GM19099 (cell line): ENCODE measurements around the gene BACH2.

ENCODE experiments used
- POLR2A ChIP-seq: IDR thresholded peaks from 3 replicates; pipeline ENCODE4 v1.6.1; 2011; ENCODE audit warnings: low read depth; ENCODE audit not compliant: insufficient read length; ENCODE audit errors: extremely low read depth

Gene BACH2

DNA sequence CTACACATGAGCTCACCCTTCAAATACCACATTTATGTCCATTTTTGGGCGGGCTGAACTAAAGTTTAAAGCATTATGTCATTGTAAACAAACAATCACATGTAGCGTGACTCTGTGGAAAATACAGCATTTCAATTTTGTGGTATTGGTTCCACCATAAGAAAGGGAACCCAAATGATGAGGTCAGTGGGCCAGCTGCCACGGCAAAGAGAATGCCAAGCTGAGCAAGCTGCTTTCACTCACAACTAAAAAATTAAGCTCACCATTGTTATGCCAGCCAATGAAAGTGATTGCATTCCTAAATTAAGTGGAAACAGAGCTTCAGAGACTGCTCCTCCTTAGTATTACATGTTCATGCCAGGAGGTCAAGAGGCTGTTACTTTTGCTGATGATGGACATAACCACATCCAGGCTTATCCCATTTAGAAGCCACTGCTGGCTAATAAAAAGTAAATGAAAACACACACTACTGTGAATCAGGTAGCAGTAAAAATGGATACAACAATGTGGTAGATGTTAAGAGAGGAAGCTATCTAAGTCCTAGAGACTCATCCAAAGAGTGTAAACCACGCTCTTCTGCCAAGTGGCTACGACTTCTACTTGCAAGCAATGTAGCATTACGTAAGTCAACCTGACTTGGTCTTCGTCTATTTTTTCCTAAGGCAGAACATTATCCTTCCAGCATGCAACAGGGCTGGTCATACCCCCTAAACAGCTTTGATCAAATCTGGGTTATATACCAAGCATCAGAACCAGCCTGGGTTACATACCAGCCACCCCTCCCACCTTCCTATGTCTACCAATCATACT lies 164.8 kb downstream of the BACH2 start:
- TF ChIP-seq POLR2A = no peak

DNA sequence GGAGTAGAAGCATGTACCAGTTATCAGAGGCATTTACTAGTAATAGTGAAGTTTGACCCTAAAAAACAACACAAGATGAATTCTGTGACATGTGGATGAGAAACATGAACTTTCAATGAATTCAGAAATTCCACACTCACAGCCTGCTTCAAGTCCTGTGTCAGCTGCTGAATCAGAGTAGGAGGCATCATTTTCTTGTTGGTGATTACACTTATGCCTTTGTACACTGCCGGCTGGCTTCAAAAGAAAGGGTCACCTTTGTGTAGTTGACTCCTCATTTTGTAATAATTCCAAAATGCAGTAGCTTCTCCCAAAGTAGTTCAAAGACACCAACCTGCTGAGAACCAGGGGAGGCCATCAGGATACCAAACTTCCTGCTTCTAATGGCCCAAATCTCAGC lies 165.5 kb downstream of the BACH2 start:
- no peak for TF ChIP-seq POLR2A

DNA sequence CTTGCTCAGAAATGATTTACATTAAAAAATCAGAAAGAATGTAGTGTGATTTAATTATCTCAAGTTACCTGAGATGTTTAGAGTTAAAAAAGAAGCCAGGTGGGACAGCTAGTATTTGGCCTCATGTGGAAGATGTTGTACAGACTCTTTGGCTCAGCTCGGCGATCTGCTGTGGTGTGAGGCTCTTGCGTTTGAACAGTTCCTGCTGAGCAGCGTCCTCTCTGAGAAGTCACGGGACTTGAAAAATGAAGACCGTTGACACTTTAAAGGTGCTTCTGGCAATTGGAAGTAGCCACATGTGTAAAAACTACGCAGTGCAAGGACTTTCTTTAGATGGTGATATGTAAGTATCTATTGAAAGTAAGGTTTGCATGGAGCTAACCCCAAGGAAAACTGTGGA lies 169.0 kb downstream of the BACH2 start:
- TF ChIP-seq POLR2A = no peak

DNA sequence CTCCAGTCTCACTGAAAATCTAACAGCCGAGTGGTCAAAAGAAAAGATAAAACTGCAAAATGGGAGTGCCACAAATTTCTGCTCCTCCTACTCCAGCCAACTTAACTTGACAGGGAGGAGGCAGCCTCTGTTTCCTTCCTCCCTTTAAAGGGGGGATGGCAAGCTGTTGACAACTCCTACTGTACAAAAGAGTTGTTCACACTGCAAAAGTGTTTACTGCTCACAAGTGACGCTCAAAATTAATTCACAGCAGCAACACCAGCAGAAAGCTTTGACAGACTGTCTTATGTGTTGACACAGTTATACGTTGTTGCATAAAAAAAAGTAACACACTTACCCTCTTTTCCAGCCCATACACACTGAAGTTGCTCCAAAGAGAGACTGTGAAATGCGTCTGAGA lies 169.8 kb downstream of the BACH2 start:
- no peak for TF ChIP-seq POLR2A

DNA sequence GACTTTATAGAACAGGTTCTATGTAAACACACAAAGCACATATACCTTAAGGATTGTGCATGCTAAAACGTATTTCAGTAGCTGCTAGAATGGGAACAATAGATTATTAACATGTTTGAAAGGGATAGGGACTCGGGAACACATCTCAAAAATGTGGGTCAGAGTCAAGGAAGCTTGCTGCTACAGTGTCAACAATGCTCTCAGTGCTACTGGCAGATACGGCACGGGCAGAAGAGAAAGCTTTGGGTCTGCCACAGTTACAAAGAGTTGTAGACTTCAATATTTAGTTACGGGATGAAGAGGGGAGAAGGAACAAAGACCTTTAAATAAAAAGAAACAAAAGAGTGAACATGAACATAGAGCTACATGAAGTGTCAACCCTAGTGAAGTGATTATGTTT lies 170.5 kb downstream of the BACH2 start:
- no peak for TF ChIP-seq POLR2A

DNA sequence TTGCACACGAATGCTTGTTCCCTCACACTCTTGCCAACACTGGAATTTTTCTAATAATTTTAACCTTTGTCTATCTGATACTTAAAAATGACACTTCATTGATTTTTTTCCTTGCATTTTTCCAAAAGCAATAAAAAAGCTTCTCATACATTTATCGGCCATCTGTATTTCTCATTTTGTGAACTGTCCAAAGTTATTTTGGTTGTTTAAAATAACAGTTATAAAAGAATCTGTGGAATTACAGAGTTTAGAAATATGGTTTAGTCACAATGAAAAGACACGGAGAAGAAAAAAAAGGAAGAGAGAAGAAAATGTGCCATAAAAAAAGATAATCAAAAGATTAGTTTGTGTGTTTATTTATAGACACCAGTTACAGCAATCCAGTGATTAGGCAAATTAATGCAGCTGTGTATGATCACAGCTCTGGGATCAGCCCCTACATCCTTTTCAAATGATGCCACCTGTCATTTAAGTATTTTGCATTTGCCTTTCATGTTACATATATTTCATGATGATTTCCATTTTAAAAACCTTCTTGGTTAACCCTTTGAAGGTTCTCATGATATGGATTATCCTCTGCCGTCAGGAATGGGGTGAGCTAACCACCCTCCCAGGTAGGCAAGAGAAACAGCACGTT lies 171.7 kb downstream of the BACH2 start:
- no peak for TF ChIP-seq POLR2A

DNA sequence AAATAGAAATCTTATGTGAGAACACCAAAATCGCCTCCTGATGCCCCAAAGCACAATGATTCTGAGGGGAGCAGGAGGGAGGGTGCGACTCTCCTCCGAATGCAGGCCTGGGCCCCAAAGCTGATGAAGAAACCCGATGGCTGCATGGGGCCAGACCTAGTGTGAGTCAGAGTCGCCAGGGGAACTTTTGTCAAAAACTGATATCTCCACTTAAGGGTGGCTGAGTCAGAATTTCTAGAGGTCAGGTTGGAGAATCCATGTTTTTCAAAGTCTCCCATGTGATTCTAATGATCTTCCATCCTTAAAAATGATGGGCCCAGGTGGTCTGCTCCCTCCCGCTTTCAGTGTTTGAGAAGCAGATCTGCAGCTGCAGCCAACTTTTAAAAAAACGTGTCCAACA lies 172.8 kb downstream of the BACH2 start:
- no peak for TF ChIP-seq POLR2A

DNA sequence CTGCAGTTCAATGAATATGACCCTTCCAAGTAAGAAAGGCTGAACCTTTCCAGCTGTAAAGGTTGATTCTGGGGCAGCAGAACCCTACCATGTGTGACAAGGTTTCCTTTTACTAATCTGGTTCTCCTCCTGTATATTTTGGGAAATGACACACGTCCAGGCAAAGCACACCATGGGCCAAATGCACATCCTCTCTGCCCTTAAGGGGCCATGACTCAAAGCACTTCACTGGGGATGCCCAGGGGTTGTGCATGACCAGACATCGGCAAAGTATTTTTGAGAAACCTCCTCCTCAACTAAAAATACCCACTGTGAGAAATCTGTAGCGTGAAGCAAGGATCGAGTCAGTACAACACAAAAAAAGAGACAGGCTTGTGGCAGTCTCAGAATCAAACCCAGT lies 174.7 kb downstream of the BACH2 start:
- no peak for TF ChIP-seq POLR2A

DNA sequence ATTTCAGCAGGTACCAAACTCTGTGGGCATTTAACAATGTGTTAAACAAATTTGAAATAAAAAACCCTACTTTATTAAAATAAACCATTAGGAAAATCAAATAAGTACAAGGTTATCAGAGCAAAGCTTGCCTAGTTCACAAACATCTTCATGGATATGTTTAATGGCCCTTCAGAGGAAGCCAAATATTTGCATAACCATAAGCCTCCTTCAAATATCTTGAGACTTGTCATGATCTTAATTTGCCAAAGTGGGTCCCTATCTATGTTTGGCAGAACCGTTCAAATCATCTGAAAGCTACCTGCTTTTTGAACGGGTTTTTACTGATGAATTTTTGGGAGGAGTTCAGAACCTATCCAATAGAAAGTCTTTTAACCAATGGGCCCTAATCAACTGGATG lies 176.3 kb downstream of the BACH2 start:
- TF ChIP-seq POLR2A = no peak

DNA sequence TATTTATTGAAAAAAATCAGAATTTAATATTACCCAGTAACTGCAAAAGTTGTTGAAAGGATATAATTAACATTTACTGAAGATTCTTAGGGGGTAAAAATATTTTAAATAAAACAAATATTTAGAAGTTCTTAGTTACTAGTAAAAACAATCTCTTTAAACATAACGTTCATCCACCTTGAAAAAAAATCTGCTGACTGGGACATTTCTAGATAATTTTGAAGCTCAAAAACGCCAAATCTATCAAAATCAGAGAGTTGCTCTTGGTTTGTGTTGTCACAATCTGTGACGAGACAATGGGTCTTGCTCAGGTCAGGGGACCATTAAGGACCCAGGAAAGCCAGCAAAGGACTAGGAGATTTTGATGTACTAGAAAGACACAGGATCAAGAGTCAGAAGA lies 177.0 kb downstream of the BACH2 start:
- TF ChIP-seq POLR2A = no peak

DNA sequence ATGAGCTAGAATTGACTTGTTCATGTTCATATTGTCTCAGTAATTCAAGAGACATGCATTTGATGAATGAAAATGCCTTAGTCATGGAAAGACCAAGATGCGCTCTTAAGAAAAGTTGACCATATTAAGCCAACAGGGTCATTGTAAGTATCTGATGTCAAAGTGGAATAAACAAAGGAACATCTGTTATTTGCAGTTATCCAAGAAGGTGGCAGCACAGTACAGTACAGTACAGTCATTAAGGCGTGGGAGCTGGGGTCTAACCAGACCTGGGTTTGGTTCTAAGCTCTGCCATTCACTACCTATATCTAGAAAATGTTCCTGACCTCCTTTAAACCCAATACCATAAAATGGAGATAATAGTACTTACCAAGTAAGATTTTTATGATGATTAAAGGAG lies 178.1 kb downstream of the BACH2 start:
- TF ChIP-seq POLR2A = no peak

DNA sequence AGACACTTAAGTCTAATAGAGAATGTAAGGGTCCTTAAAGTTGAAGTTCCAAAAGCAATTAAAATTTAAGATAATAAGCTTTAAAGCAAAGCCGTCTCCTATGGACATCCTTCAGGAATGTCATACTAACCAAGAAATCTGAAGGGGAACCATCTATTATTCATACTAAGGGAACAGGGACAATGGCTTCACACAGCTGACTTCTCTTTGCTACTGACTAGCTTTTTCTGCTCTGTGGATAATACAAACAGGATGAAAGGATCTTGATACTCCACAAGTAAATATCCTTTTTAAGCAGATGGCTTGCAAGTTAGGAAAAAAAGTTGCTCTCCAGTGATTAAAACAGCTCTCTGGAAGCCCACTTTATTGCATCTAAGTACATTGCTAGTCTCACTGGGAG lies 178.6 kb downstream of the BACH2 start:
- TF ChIP-seq POLR2A = no peak

DNA sequence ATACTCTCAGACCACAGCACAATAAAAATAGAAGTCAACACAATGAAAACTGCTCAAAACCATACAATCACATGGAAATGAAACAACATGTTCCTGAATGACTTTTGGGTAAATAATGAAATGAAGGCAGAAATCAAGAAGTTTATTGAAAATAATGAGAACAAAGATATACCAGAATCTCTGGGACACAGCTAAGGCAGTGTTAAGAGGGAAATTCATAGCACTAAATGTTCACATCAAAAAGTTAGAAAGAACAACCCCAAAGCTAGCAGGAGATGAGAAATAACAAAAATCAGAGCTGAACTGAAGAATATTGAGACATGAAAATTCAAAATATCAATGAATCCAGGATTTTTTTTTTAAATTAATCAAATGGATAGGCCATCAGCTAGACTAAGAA lies 183.3 kb downstream of the BACH2 start:
- TF ChIP-seq POLR2A = no peak

DNA sequence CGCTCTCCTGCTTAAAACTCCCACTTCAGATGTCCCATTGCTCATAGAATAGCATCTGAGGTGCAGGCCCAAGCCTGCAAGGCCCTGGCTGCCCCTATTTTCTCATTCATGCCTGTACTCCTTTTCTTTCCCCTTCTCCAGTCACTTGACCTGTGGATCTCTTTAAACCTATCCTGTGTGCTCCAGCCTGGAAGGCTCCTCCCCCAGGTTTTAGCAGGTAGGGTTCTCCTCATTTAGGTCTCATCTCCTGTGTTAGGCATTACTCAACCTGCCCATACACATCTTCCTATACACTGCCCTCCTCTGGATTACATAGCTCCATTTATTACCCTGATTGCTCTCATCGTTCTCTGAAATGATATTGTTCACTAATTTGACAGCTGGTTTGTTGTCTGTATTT lies 185.3 kb downstream of the BACH2 start:
- TF ChIP-seq POLR2A = no peak

DNA sequence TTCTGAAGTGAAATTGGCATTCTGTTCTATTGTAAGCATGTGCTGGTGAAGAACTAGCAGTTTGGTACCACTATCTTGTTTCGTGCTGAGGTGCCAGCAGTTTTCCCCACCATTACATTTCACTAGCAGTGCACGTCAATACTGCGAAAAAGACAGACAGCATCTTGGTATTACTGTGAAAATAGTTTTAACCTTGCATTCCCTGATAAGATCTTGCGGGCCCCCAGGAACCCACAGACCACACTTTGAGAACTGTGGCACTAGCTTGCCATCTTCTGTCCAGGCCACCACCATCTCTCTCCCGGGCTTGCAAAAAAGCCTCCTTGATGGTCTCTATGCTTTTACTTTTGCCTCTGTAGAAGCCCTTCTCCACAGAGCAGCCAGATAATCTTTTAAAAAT lies 185.7 kb downstream of the BACH2 start:
- TF ChIP-seq POLR2A = no peak

DNA sequence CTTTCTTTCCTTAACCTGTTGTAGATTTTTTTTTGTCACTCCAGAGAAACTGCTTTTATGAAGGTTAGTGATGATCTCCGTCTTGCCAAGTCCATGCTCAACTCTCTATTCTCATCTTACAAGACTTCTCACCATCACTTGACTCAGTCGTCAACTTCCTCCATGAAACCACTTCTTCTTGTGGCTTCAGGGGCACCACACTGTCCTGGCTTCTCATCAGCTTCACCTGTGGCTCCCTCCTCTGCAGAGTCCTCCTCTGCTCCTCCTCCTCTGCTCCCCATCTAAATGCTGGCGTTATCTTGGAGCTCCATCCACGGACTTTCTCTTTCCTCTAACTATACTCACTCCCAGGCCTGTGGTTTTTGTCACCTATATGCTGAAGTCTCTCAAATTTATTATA lies 187.5 kb downstream of the BACH2 start:
- TF ChIP-seq POLR2A = no peak
